DMS53 (cell line): Measurements from ENCODE around the gene ANTXR1.
"Not testable (repeated sequence)": the region's sequence is repeated elsewhere in the genome, so short reads cannot be mapped to it uniquely, and the experiment has no call there.

Experiments
- DNase-seq: peaks from one replicate; lab custom pipeline; 2025; lab: John Stamatoyannopoulos, UW

ANTXR1 gene

DNA sequence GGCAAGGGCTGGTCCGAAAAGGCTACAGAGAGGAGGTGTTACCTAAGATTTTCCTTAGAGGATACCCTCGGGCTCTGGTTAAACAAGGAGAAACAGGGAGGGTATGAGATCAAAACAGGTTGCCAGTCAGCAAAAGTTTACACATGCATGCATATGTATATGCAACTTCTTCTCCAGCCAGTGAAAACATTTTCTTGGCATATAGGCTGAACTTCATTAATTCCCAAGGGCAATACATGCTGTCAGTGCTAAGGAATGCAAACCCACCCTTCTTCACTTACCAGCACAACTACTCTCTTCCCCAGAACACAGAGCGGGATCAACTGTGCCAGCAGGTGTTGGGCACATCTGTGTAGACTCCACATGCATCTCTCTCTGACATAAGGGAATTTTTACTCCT, 198.1 kb downstream of the ANTXR1 start:
- no peak for DNase-seq

- no peak for DNase-seq
Measured at GRCh38 chr2:69211686-69212085, 198.7 kb downstream of the ANTXR1 start.

- no peak for DNase-seq
Measured at GRCh38 chr2:69212238-69213028, 199.5 kb downstream of the ANTXR1 start.

DNA sequence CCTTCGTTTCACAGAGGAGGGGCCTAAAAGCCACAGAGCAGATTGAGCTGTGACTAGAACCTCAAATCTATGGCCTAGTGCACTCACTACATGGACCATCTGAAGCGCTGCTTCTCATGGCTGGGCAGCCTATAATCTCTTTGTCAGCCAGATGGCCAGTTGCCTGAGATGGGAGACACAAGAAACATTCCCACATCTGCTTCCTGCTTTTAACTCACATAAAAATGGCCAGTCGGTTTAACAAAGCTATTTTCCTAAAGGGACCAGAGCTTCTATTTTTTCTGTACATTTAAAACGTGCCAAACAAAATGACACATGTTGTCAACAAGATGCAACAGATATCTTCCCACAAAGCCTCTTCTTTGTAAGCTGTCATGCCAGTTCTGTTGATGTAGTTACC, 200.2 kb downstream of the ANTXR1 start:
- no peak for DNase-seq

GRCh38 chr2:69213782-69214181, 200.8 kb downstream of the ANTXR1 start:
- DNase-seq = no peak

DNA sequence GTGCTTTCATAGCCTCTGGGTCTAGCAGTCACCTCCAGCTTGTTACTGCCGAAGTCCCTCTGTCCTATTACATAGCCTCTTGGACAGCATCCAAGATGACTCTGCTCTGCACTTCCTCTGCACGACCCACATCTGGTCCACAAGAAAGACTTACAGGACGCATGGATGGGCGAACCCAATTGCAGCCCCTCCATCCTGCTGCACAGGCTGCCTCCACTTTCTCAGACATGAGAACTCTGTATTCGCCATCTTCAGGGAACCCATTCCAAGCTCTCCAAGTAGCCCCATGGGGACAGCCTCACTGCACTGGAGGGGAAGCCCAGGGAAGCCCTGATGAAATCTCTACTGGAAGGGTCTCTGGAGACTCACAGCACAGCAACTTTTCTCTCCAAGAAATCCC, 201.9 kb downstream of the ANTXR1 start:
- DNase-seq = no peak

DNA sequence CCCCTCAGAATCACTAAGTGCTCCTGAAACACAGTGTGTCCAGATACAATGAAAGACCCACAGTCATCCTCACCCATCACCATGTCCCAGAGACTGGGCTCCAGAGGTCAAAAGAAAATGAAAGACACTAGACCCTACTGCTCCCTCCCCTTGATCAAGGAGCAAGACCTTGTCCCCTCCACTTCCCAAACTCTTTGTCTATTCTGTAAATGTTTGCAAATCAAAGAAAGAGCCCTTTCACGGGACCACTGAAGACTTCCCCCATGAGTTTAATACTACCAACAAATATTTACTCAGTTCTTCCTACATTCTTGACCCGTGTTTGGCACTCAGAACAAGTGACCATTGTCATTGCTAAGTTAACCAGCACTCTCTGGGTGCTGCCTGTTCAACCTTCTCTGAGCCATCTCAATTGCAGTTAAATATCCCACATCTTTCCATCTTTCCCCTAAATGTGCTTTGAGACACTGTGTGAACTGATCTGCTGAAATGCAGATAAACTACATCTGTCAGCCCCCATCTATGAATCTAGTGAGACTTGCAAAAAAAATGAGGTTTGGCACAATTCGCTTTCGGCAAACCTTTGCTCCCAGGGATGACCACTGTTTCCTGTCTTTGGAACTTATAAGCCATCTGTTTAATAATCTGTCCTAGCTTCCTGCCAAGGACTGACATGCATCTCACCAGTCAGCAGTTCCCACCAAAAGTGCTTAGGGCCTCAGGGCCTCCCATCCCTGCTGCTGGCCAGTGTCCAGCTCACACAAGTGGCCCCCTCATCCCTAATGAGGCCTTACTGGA, 203.8 kb downstream of the ANTXR1 start:
- DNase-seq = no peak

DNA sequence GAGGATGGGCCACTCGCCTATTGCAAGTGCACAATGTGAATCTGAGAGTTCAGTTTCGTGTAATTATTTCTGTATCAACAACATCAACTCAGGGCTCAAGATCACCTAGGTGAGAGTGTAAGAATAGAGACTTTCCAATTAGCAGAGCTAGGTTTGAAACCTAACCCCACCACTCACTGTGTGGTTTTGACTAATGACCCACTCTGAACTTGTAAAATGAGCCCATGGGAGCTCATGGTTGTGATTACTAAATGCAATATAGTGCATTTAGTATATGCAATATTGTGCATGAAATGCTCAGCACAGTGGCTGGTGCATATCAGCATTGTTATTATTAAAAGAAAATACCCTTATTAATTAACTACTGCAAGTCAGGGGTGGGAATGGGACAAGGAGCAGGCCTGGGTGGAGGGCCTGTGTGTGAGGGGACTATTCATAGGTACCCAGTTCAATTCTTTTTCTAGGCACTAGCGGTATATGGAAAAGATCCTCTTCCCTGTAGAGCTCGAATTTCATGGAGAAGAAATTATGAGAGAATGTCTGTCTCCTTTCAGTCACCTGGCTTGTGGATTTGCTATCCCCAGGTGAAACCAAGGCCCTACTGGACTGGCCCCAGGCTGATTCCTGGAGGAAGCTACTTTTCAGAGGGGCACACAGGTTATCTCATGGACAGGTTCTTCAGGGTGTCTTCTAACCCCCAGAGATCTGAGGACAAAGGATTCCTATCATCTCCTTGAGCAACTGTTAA, 204.5 kb downstream of the ANTXR1 start:
- no peak for DNase-seq

GRCh38 chr2:69221512-69221911, 208.5 kb downstream of the ANTXR1 start:
- no peak for DNase-seq

DNA sequence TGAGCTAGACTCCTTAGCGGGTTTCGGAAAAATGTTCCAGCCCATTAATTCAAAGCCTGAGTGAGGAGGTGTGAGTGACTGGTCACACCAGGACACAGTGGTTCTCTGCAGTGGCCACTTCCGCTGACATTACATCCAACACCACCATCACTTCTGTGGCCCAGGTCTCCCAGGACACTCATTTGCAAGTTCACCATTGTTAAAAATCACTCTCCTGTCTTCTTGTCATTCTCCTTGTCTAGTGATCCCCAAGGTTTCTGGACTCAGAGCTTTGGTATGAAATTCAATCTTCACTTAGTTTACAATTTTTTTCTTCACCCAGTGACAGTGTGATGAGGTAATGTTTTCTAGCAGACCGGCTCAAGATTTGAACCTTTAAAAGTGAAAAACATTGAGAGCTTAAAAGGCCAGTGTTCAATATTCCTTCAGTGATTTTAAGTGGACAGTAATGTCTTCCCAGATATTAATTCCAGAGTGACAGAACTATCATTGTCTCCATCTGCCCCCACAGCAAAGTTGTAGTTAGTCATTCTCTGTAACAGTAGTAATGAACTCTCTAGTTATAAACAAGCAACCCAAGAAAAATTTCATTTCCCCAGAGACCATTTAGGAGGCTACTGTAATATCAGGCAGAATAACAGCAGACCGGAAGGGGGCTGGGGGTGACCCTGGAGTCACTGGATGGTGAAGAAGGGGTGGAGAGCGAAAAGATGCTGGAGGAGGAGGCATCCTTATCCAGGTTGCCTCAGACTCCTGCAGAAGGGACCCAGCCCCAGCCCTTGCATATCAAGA, 209.2 kb downstream of the ANTXR1 start:
- DNase-seq = no peak

DNA sequence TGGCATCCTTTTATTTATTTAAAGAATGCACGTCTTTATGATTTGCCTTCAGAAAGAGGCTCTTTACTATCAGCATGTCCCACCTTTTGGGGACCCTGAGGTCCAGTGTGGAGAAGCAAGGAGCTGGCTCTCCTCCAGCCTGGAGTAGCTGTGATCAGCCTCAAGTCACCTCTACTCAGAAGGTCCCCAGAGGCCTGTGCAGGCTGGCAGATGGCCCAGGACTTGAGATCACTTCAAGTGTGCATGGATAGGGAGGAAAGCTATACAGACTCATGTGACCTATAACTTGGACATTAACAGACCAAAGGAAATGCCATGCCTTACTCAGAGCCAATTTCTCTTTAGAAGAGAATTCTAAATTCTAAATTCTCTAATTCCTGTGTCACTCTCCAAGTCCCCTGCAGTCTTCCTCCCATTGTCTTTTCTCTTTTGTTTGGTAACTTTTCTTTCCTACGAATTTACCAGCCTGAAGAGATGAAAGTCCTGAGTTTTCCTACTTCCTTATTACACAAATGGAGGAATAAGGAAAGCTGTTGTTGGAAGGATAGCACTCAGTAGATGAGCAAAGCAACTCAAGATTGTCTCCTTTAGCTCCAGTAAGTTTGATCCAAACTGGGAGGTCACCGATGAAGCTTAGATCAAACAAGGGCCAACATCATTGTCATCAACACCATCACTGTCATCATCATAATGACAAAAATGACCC, 210.1 kb downstream of the ANTXR1 start:
- DNase-seq = peak; percentile 41

DNA sequence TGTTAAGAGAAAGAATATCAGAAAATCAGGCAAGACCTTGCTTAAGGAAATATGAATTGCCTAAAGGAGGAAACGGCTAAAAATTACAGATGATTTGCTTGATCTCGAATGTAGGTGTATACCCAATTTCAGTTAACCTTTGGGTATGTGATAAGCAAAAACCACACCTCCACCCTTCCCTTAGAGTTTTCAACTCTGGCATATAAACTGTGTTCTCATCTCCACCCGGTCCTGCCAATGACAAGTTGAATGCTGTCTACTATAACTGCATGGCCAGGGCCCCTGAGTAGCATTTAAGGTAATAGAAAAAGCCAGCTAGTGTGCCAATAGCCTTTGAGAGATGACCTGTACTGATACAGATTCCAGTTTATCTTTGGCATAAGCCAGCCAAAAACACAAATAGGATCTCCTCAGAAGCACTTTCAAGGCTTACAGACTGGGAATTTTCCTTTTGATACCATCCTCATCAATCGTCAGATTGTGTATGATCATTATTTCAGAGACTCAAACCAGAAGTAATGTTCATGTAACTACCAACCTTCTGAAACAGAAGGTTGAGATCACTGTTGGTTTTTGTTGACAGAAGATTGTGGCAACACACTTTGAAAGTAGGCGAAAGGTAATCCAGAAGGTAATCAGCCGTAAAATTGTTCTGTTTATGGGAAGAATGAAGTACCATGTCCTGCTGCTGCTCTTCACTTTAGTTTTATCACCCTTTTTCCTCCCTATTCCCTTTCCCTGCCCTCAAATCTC, 211.0 kb downstream of the ANTXR1 start:
- DNase-seq = peak; percentile 61

DNA sequence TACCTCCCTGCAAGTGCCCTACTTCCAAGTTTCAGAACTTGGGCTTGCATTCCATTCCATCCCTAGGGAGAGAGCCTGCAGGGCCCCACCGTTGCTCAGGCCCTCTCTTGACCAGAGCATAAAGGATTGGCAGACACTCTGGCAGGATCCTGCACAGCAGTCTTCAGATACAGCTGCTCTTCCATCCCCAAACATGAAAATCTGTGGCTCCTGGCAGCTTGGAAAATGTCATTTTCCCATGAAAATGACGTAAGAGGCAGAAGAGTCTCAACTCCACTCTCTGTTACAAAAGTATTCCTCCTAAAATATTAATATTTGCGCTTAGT, 211.5 kb downstream of the ANTXR1 start:
- peak; percentile 41 for DNase-seq

- DNase-seq = no peak
Measured at GRCh38 chr2:69225933-69226332, 213.0 kb downstream of the ANTXR1 start.

- no peak for DNase-seq
Measured at GRCh38 chr2:69226903-69227302, 213.9 kb downstream of the ANTXR1 start.

GRCh38 chr2:69227716-69228115, 214.7 kb downstream of the ANTXR1 start:
- peak; percentile 7 for DNase-seq

DNA sequence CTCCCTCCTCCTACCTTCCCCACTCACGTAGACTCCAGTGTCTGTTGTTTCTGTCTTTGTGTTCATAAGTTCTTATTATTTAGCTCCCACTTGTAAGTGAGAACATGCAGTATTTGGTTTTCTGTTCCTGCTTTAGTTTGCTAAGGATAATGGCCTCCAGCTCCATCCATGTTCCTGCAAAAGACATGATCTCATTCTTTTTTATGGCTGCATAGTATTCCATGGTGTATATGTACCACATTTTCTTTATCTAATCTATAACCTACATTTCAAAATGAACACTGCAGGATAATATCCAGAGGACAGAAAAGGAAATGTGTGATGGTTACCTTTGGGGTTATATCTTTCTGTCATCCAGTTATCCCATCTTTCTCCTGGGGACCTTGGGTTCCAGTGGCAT, 218.0 kb downstream of the ANTXR1 start:
- DNase-seq = not testable (repeated sequence)

GRCh38 chr2:69231612-69232277, 218.8 kb downstream of the ANTXR1 start:
- no peak for DNase-seq

GRCh38 chr2:69235835-69236234, 222.9 kb downstream of the ANTXR1 start:
- not testable (repeated sequence) for DNase-seq

DNA sequence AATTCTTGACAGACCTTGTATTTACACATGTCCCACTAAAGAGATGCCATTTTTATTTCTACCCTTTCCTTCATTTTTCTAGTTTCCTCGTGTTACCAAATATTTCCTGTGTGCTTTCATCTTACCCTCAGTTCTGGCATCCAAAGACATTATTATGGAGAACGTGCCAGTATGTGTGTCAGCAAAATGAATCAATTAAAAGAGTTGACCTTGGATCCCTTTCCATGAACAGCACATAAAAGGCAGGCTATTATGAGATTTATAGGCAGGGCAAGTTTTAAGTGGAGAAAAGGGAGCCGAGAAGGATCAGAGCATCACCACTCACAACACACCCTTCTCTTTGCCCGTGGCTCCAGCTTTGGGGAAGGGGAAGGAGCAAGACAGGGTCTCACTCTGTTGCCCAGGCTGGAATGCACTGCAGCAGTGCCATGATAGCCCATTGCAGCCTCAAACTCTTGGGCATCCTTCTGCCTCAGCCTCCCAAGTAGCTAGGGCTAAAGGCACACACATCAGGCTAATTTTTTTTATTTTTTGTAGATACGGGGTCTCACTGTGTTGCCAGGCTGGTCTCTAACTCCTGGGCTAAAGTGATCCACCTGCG, 224.2 kb downstream of the ANTXR1 start:
- DNase-seq = no peak
